Measurements from ENCODE around the gene RNF5.

RNF5 gene

GRCh38 chr6:32215617-32216016 lies 37.4 kb downstream of the RNF5 start:
- POLR2A ChIA-PET, result interaction anchor here (0.6 to 1.2 kb wide), 2 partner anchors 13 to 186 kb away, joined by 3 to 4 read pairs; no protein-coding TSS in a partner anchor
- TF ChIP-seq ZNF366 (tag by site-specific recombination; conservative IDR thresholded peaks at IDR 0.05), result peak; percentile 56
- no peak for TF ChIP-seq ZNF707 (tag by site-specific recombination; IDR thresholded peaks at IDR 0.05)
- CTCF ChIA-PET, result interaction anchor here (0.7 to 1.6 kb wide), 2 partner anchors 11 to 97 kb away, joined by 3 to 4 read pairs; no protein-coding TSS in a partner anchor
- Histone ChIP-seq H3K27ac (ENCODE audit: extremely low read depth, low read depth, low read length) (no peak overlapping the region), H3K4me1 (ENCODE audit: control insufficient read depth, insufficient read depth, low read length) (no peaks in the 10 kb centered on the region), H3K9me3 (ENCODE audit: control insufficient read depth, insufficient read depth, low read depth, low read length) (no peaks in the 10 kb centered on the region), H3K36me3 (ENCODE audit: control insufficient read depth in 2 of 2, insufficient read depth in 1 of 2, low read length in 2 of 2) (no peaks in the 10 kb centered on the region), H3K4me3 (ENCODE audit: low read depth, low read length) (no peak overlapping the region)

- Histone ChIP-seq H3K27ac (ENCODE audit: extremely low read depth, low read depth, low read length) (no peak overlapping the region), H3K36me3 (ENCODE audit: control insufficient read depth in 2 of 2, insufficient read depth in 1 of 2, low read length in 2 of 2) (no peaks in the 10 kb centered on the region), H3K9me3 (ENCODE audit: control insufficient read depth, insufficient read depth, low read depth, low read length) (no peaks in the 10 kb centered on the region), H3K4me3 (ENCODE audit: low read depth, low read length) (no peak overlapping the region), H3K4me1 (ENCODE audit: control insufficient read depth, insufficient read depth, low read length) (no peaks in the 10 kb centered on the region)
- CTCF ChIA-PET, result no interaction called here
- POLR2A ChIA-PET, result no interaction called here
- TF ChIP-seq ZNF311 (tag by site-specific recombination; IDR thresholded peaks at IDR 0.05; ENCODE audit: borderline replicate concordance) (no peak), SCRT2 (tag by site-specific recombination; IDR thresholded peaks at IDR 0.05) (peak; percentile 80), ZNF610 (tag by site-specific recombination; IDR thresholded peaks at IDR 0.05; ENCODE audit: borderline replicate concordance) (no peak)
Observed at GRCh38 chr6:32216285-32216684, 38.1 kb downstream of the RNF5 start.

- CTCF ChIA-PET, result no interaction called here
- POLR2A ChIA-PET, result no interaction called here
- TF ChIP-seq ZBTB20 (tag by site-specific recombination; IDR thresholded peaks at IDR 0.05) (no peak), ZNF292 (tag by site-specific recombination; IDR thresholded peaks at IDR 0.05; ENCODE audit: borderline replicate concordance, low read depth) (no peak), GLI2 (tag by site-specific recombination; IDR thresholded peaks at IDR 0.05; ENCODE audit: borderline replicate concordance, low read depth) (no peak), ZNF521 (tag by site-specific recombination; IDR thresholded peaks at IDR 0.05) (no peak), ZFP41 (tag by site-specific recombination; IDR thresholded peaks at IDR 0.05; ENCODE audit: borderline replicate concordance) (no peak), HOXA7 (CRISPR knock-in tag; IDR thresholded peaks at IDR 0.05; ENCODE audit: borderline replicate concordance) (no peak), SALL2 (tag by site-specific recombination; IDR thresholded peaks at IDR 0.05; ENCODE audit: borderline replicate concordance) (no peak), ZNF501 (tag by site-specific recombination; IDR thresholded peaks at IDR 0.05) (no peak), ZNF335 (tag by site-specific recombination; conservative IDR thresholded peaks at IDR 0.05) (no peak), ZNF169 (tag by site-specific recombination; IDR thresholded peaks at IDR 0.05) (no peak), ZNF248 (tag by site-specific recombination; IDR thresholded peaks at IDR 0.05) (no peak), ZNF239 (tag by site-specific recombination; IDR thresholded peaks at IDR 0.05) (no peak), ZNF645 (tag by site-specific recombination; IDR thresholded peaks at IDR 0.05) (no peak), ZBTB21 (tag by site-specific recombination; IDR thresholded peaks at IDR 0.05) (no peak), ZNF311 (tag by site-specific recombination; IDR thresholded peaks at IDR 0.05; ENCODE audit: borderline replicate concordance) (no peak), ZEB2 (tag by site-specific recombination; IDR thresholded peaks at IDR 0.05) (no peak), ZNF707 (tag by site-specific recombination; IDR thresholded peaks at IDR 0.05) (no peak)
- Histone ChIP-seq H3K4me3 (ENCODE audit: low read depth, low read length) (no peak overlapping the region), H3K4me1 (ENCODE audit: control insufficient read depth, insufficient read depth, low read length) (no peaks in the 10 kb centered on the region), H3K36me3 (ENCODE audit: control insufficient read depth in 2 of 2, insufficient read depth in 1 of 2, low read length in 2 of 2) (no peaks in the 10 kb centered on the region), H3K27ac (ENCODE audit: extremely low read depth, low read depth, low read length) (no peak overlapping the region), H3K9me3 (ENCODE audit: control insufficient read depth, insufficient read depth, low read depth, low read length) (no peaks in the 10 kb centered on the region)
Observed at GRCh38 chr6:32216998-32217397, 38.8 kb downstream of the RNF5 start.

All from HEK293 (cell line).